ENCODE results near the gene ABI3. TPM values are rescaled to one million over a fixed set of nuclear protein-coding genes. Genes with fewer than 3 reads are reported as not detected.

Gene ABI3
- 0.08 and 0.47 TPM in 2 replicates for total RNA-seq (ENCODE audit: low replicate concordance)

DNA sequence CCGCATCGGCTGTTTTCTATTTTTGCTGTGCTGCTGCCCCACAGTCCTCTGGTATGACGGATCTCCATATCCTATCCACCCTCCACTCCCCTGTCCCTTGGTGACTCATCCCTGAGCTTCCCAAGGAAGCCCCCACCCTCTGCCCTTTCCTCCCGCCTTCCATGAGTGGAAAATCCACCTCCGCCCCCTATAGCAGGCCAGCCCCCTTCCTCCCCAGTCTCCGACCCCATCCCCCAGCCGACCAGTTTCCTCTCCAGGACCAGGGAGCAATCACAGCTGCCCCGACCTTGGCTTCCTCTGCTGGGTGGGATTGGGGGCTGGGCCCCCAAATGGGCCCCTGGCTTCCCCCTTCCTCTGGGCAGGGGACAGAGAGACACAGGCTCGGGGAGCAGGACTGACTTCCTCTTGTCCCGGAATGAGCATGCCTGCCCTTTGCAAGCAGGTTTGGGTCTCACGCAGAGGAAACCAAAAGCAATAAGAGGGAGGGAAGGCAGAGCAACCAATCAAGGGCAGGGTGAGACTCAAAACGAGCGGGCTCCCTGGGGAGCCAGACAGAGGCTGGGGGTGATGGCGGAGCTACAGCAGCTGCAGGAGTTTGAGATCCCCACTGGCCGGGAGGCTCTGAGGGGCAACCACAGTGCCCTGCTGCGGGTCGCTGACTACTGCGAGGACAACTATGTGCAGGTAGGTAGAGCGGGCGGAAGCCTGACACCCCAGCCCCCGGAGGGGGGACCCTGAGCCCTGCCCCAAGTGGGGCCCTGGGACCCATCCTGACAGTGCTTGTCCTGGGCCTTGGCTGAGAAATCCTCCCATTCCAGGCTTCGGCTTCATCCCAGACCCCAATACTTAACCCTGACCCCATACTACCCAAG, at the start of gene ABI3, which contains the start of gene GNGT2:
Gene ABI3 (plus strand): TSS at position 550 of the 872 bp plus-strand sequence. CDS start 18 bp downstream, at position 568.
Gene GNGT2 (minus strand): TSS at position 417 of the 872 bp plus-strand sequence. CDS start 3,152 bp downstream, outside the sequence.

DNA sequence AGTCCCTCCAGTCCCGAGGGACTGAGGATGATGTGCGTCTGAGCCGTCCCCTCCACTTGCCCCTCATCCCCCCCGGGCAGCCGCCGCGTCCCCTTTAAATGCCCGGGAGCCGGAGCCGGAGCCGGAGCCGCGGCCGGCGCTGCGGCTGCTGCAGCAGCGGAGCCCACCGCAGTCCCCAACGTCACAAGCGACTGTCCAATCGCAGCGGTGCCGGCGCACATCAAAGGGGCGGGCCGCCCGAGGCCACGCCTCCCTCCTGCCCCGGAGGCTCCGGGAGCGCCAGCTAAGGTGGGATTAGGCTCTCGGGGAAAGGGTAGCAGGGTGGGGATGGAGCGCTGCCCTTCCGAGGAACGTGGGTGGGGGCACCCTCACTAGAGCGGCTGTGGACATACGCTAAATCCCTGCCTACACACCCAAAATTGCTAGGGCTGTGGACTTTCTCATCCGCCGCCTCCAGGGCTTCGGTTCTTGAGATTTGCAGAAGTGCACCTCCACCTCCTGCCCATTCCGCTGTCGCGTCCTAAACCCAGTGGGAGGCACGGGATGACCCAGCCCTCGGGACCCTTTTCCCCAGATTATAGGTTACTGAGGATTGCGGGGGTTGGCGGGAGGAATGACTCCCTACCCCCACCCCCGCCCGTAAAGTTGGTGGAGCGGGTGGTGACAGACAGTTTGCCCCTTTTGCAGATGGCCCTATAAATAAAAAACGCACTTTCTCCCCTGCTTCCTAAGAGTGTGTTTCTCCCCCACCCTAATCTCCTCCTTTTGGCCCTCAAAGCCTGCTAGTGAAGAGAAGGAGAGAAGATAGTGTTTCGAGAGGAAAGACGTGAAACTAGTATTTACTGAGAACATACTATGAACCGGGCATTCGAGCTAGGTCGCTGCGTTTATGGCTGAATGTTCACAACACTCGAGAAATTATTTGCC, 20.4 kb downstream of the ABI3 start, which contains the start of gene PHOSPHO1:
Gene PHOSPHO1 (minus strand): TSS at position 152 of the 927 bp plus-strand sequence. CDS start 4,096 bp downstream, outside the sequence.

Other genes with a start within 250 kb of the ABI3 start
- not detected in 2 replicates for gene GIP, start 242.1 kb upstream of the ABI3 start, total RNA-seq (ENCODE audit: low replicate concordance)
- 0.12 and 0.15 TPM in 2 replicates for gene IGF2BP1, start 213.3 kb upstream of the ABI3 start, total RNA-seq (ENCODE audit: low replicate concordance)
- gene B4GALNT2, start 77.9 kb upstream of the ABI3 start, total RNA-seq (ENCODE audit: low replicate concordance), result 0.08 TPM in 1 of 2 replicates, not detected in the other
- gene GNGT2, start 133 bp upstream of the ABI3 start, total RNA-seq (ENCODE audit: low replicate concordance), result not detected in 2 replicates
- gene PHOSPHO1, start 20.1 kb downstream of the ABI3 start, total RNA-seq (ENCODE audit: low replicate concordance), result 0.45 TPM in 1 of 2 replicates, not detected in the other
- 6.9 and 8.0 TPM in 2 replicates for gene ZNF652, start 151.5 kb downstream of the ABI3 start, total RNA-seq (ENCODE audit: low replicate concordance)
- 173 and 306 TPM in 2 replicates for gene PHB1, start 204.2 kb downstream of the ABI3 start, total RNA-seq (ENCODE audit: low replicate concordance)

Data from smooth muscle cell of the coronary artery (primary cell).